ENCODE data around the gene MRPL24.

Gene MRPL24

DNA sequence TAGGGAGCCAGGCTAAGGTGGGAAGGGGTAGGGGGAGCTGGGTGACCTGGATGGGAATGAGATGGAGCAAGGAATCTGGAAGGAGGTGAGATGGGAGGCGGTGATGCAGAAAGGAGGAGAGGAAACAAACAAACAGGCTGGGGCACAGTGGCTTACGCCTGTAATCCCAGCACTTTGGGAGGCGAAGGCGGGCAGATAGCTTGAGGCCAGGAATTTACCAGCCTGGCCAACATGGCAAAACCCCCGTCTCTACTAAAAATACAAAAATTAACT, 46.3 kb downstream of the MRPL24 start:
- intact Hi-C loops (cut with DNase I; ENCODE audit: low total_unique reads), result no loop called here

DNA sequence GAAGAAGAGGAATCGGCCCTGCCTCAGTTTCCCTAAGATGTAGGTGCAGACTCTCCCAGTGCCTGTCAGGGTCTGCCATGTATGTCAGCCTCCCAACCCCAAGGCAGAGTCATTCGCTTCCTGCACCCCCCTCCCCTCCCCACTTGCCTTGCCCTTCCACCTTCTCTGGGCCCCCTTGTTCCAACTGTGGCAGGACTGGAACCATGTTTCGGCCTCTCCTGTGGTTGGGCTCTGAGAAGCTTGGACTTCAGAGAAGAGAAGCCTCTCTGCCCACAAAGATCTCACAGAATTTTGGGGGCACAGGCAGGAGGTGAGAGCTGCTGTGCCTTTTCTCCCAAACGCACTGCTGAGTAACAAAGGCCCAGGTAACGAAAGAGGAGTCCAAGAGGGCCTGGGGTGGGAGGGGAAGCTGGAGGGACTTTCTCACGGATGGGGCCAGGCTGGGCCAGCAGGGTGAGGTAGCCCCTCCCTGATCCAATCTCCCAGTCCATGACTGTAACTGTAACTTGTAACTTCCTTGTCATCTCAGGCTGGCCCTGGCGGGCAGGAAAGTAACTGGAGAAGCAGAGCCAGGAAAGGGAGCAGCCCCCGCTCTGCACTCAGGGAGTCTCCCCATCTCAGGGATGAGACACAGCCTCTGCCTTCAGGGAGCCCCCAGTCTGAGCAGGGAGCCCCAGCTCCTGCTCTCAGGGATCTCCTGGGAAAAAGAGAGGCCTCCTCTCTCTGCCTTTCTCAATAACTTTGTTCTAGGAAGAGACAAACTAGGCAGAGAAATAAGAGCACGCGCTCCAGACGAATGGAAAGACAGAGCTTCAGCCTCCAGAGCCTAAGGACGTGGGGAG, 46.8 kb downstream of the MRPL24 start:
- intact Hi-C loops (cut with DNase I; ENCODE audit: low total_unique reads), result loop anchor here (2.0 kb wide), 1 partner anchor 31 kb away; no protein-coding TSS in a partner anchor
- Histone ChIP-seq H3K4me3 (no peak overlapping the region), H3K27me3 (peaks cover 3 to 69% of the 10 kb centered on the region in 2 donors), H3K27ac (no peak overlapping the region), H3K4me1 (peaks cover 0 to 45% (median 9%) of the 10 kb centered on the region in 4 donors), H3K36me3 (no peaks in the 10 kb centered on the region), H3K9me3 (no peaks in the 10 kb centered on the region)
- no peak for DNase-seq
- TF ChIP-seq, protein P1, sequence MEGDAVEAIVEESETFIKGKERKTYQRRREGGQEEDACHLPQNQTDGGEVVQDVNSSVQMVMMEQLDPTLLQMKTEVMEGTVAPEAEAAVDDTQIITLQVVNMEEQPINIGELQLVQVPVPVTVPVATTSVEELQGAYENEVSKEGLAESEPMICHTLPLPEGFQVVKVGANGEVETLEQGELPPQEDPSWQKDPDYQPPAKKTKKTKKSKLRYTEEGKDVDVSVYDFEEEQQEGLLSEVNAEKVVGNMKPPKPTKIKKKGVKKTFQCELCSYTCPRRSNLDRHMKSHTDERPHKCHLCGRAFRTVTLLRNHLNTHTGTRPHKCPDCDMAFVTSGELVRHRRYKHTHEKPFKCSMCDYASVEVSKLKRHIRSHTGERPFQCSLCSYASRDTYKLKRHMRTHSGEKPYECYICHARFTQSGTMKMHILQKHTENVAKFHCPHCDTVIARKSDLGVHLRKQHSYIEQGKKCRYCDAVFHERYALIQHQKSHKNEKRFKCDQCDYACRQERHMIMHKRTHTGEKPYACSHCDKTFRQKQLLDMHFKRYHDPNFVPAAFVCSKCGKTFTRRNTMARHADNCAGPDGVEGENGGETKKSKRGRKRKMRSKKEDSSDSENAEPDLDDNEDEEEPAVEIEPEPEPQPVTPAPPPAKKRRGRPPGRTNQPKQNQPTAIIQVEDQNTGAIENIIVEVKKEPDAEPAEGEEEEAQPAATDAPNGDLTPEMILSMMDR (IDR thresholded peaks at IDR 0.05), result no peak

More for the DNA sequence above, 46.3 kb downstream of the MRPL24 start:
- peaks cover 0 to 39% (median 3%) of the 10 kb centered on the region in 4 donors for H3K4me1 ChIP-seq
- no peak overlapping the region for H3K4me3 ChIP-seq
- no peak overlapping the region for H3K27ac ChIP-seq
- H3K9me3 ChIP-seq, result no peaks in the 10 kb centered on the region
- no peak for DNase-seq
- peaks cover 0 to 5% (median 0%) of the 10 kb centered on the region in 3 donors for H3K36me3 ChIP-seq
- H3K27me3 ChIP-seq, result peaks cover 3 to 71% of the 10 kb centered on the region in 2 donors
- TF ChIP-seq, protein P1 (IDR thresholded peaks at IDR 0.05), result no peak

DNA sequence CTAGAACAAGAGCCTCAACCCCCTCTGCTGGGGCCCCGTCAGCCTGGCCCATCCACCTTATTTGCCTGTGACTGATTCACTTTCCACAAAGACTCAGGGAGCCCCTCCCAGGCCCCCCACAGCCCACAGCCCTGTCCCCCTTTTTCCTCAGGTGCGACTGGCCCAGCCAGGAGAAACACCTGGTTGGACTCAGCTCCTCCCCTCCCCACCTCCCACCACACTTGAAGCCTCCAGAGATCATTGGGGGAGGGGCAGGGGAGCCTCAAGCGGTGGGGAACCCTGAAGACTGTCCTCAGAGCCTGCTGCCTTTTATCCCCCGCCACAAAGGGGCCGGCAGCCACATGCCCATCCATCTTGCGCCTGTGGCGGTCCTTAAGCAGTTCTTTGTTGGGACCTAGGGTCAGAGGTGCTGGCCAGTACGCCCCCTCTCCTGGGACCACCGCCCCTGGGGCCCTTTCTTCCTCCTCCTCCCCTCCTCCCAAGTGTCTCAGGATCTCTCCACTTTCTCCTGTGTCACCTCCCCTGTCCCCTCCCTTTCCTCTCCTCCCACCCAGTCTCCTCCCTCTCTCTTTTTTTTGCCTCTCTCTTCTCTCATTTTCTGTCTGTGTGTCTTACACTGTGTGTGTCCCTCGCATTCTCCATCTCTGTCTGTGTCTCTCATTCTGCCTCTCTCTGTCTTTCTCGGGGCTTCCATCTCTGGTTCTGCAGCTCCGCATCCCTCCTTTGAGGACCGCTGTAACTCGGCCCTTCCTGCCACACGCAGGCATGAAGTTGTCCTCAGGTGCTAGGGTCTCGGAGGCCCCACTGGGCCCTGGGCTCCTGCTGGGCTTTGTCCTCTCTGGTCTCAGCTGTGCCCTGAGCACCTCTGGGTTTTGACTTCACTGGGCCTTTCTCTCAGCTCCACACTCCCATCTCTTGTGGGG, 47.7 kb downstream of the MRPL24 start:
- intact Hi-C loops (cut with DNase I; ENCODE audit: low total_unique reads), result loop anchor here (2.0 kb wide), 1 partner anchor 32 kb away; no protein-coding TSS in a partner anchor
- no peak for DNase-seq
- Histone ChIP-seq H3K36me3 (no peaks in the 10 kb centered on the region), H3K9me3 (no peaks in the 10 kb centered on the region), H3K27me3 (peaks cover 3 to 66% of the 10 kb centered on the region in 2 donors), H3K4me3 (no peak overlapping the region), H3K27ac (no peak overlapping the region), H3K4me1 (peaks cover 0 to 48% (median 11%) of the 10 kb centered on the region in 4 donors)
- TF ChIP-seq, protein P1 (IDR thresholded peaks at IDR 0.05), result no peak

- H3K27ac ChIP-seq, result no peak overlapping the region
- H3K4me1 ChIP-seq, result peaks cover 0 to 46% (median 11%) of the 10 kb centered on the region in 4 donors
- H3K9me3 ChIP-seq, result no peaks in the 10 kb centered on the region
- no peaks in the 10 kb centered on the region for H3K36me3 ChIP-seq
- no peak for DNase-seq
- no peak overlapping the region for H3K4me3 ChIP-seq
- peaks cover 3 to 63% of the 10 kb centered on the region in 2 donors for H3K27me3 ChIP-seq
- intact Hi-C loops (cut with DNase I; ENCODE audit: low total_unique reads), result loop anchor here (2.0 kb wide), 1 partner anchor 32 kb away; no protein-coding TSS in a partner anchor
- TF ChIP-seq, protein P1 (IDR thresholded peaks at IDR 0.05), result no peak
Measured at GRCh38 chr1:156692441-156692924, 48.4 kb downstream of the MRPL24 start.

DNA sequence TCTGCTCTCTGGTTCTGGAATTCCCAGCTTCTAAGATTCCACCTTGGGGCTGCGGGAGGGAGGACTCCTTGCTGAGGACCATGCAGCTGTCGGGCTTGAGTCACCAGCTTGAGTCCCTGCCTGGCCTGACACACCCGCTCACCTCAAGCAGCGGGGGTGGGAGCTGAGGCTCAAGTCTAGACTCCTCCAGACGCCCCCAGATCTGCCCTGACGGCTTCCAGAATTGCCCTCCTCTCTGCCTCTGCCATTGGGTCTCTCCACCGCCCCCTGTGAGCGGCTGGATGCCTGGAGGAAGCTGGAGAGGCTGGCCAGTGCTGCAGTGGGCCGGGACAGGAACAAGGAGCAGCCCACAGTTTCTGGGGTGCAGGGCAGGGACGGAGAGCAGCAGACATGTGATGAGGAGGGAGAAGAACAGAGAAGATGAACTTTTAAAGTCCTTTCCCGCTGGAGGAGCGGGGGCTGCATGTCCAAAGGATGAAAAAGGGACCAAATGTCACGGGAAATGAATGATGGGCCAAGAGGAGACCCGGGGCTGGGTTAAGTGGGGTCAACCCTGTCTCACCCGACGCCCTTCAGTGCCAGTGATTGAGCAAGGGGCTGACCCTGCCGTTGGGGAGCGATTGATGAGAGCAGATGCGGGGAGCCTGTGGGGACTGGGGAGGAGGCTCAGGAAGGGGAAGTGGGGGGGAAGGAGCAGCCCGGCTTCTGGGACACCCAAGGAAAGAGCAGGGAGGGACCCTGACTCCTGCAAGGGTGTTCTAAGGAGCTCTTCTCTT, 49.0 kb downstream of the MRPL24 start:
- TF ChIP-seq, protein P1 (IDR thresholded peaks at IDR 0.05), result no peak
- Histone ChIP-seq H3K27me3 (peaks cover 3 to 56% of the 10 kb centered on the region in 2 donors), H3K4me1 (peaks cover 0 to 43% (median 11%) of the 10 kb centered on the region in 4 donors), H3K9me3 (no peaks in the 10 kb centered on the region), H3K27ac (no peak overlapping the region), H3K4me3 (no peak overlapping the region), H3K36me3 (no peaks in the 10 kb centered on the region)
- intact Hi-C loops (cut with DNase I; ENCODE audit: low total_unique reads), result loop anchor here (2.0 kb wide), 1 partner anchor 33 kb away; no protein-coding TSS in a partner anchor
- no peak for DNase-seq
